Effector memory CD8-positive, alpha-beta T cell (primary cell): ENCODE measurements around the gene SMAP2.

ENCODE experiments used
- ATAC-seq: fragments of 150-1000 bp; cut with Tn5 transposase; replicated peaks from 2 replicates; pipeline ENCODE4 v1.10.0; 2021; ENCODE audit warnings: mild to moderate bottlenecking, moderate library complexity
- DNase-seq, 3 experiments: peaks; one replicate each; pipeline ENCODE4 v3.0.0; 2021
- H3K27ac Mint-ChIP-seq, 2 donors: one replicate each; pipeline ENCODE4 v1.8.0; 2022; ENCODE audit warnings: mild to moderate bottlenecking in 2 of 2, mixed read lengths in 2 of 2, moderate library complexity in 2 of 2
- H3K27me3 Mint-ChIP-seq, 2 donors: one replicate each; pipeline ENCODE4 v1.8.0; 2022; ENCODE audit warnings: mixed read lengths in 2 of 2
- H3K36me3 Mint-ChIP-seq: one replicate; pipeline ENCODE4 v1.8.0; 2022; ENCODE audit warnings: mild to moderate bottlenecking, moderate library complexity, mixed read lengths; ENCODE audit not compliant: insufficient read depth
- H3K4me1 Mint-ChIP-seq, 2 donors: one replicate each; pipeline ENCODE4 v1.8.0; 2022; ENCODE audit warnings: low read depth in 2 of 2, mixed read lengths in 2 of 2
- H3K4me3 Mint-ChIP-seq, 2 donors: one replicate each; pipeline ENCODE4 v1.8.0; 2022; ENCODE audit warnings: mild to moderate bottlenecking in 2 of 2, mixed read lengths in 2 of 2, moderate library complexity in 2 of 2
- H3K9me3 Mint-ChIP-seq, 2 donors: one replicate each; pipeline ENCODE4 v1.8.0; 2022; ENCODE audit warnings: mixed read lengths in 2 of 2

The SMAP2 gene

GRCh38 chr1:40423264-40423642, 49.7 kb downstream of the SMAP2 start:
- Mint-ChIP-seq H3K9me3 (no peaks in the 10 kb centered on the region), H3K4me3 (no peak overlapping the region), H3K27me3 (no peaks in the 10 kb centered on the region), H3K36me3 (peaks cover 55% of the 10 kb centered on the region), H3K4me1 (peaks cover 4 to 8% of the 10 kb centered on the region in 2 donors), H3K27ac (no peak overlapping the region)
- ATAC-seq (no peak), DNase-seq (no peak)

GRCh38 chr1:40423951-40424618, 50.6 kb downstream of the SMAP2 start:
- Mint-ChIP-seq H3K4me3 (no peak overlapping the region), H3K9me3 (no peaks in the 10 kb centered on the region), H3K27ac (peak overlapping the region in 1 of 2 donors; percentile 49), H3K27me3 (no peaks in the 10 kb centered on the region), H3K4me1 (peaks cover 4 to 8% of the 10 kb centered on the region in 2 donors), H3K36me3 (peaks cover 48% of the 10 kb centered on the region)
- DNase-seq (no peak), ATAC-seq (no peak)

- Mint-ChIP-seq H3K27me3 (no peaks in the 10 kb centered on the region), H3K4me3 (no peak overlapping the region), H3K9me3 (no peaks in the 10 kb centered on the region), H3K4me1 (peaks cover 4 to 8% of the 10 kb centered on the region in 2 donors), H3K36me3 (peaks cover 37% of the 10 kb centered on the region), H3K27ac (no peak overlapping the region)
- DNase-seq (no peak), ATAC-seq (no peak)
Measured at GRCh38 chr1:40425198-40425597, 51.7 kb downstream of the SMAP2 start.

GRCh38 chr1:40431385-40431784, 57.9 kb downstream of the SMAP2 start:
- H3K27me3 Mint-ChIP-seq, result no peaks in the 10 kb centered on the region
- H3K4me3 Mint-ChIP-seq, result no peak overlapping the region
- H3K4me1 Mint-ChIP-seq, result no peaks in the 10 kb centered on the region
- H3K27ac Mint-ChIP-seq, result no peak overlapping the region
- ATAC-seq (no peak), DNase-seq (no peak)
- peaks cover 2% of the 10 kb centered on the region for H3K36me3 Mint-ChIP-seq
- no peaks in the 10 kb centered on the region for H3K9me3 Mint-ChIP-seq

GRCh38 chr1:40432644-40433390, 59.3 kb downstream of the SMAP2 start:
- Mint-ChIP-seq H3K27ac (no peak overlapping the region), H3K36me3 (peaks cover 2% of the 10 kb centered on the region), H3K27me3 (no peaks in the 10 kb centered on the region), H3K4me3 (no peak overlapping the region), H3K4me1 (no peaks in the 10 kb centered on the region), H3K9me3 (no peaks in the 10 kb centered on the region)
- no peak for ATAC-seq
- DNase-seq, result no peak

GRCh38 chr1:40435471-40435870, 61.9 kb downstream of the SMAP2 start:
- Mint-ChIP-seq H3K4me3 (no peak overlapping the region), H3K27ac (no peak overlapping the region), H3K9me3 (no peaks in the 10 kb centered on the region), H3K27me3 (no peaks in the 10 kb centered on the region), H3K4me1 (peaks cover 1 to 4% of the 10 kb centered on the region in 2 donors), H3K36me3 (no peaks in the 10 kb centered on the region)
- DNase-seq, result no peak
- no peak for ATAC-seq

DNA sequence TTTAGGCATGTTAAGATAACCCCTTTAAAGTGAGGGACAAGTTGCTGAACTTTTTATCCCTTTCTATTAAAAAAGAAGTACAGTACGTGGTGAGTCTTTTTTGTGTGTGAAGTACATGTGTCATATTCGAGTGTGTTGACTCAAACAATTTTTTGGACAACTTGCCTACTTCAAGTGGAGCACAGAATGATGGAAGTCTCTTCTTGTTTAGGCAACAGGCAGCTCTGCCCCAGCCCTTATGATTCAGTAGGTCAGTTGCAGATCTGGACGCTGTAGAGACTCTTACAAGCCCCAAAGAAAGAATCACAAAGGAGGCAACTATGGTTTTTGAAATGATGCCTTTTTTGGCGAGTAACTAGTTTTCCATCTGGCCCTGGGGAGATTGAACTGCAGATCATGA, 62.3 kb downstream of the SMAP2 start:
- Mint-ChIP-seq H3K4me1 (peaks cover 1 to 4% of the 10 kb centered on the region in 2 donors), H3K9me3 (no peaks in the 10 kb centered on the region), H3K27ac (no peak overlapping the region), H3K4me3 (no peak overlapping the region), H3K27me3 (no peaks in the 10 kb centered on the region), H3K36me3 (no peaks in the 10 kb centered on the region)
- DNase-seq, result no peak
- no peak for ATAC-seq

GRCh38 chr1:40438391-40439015, 65.0 kb downstream of the SMAP2 start:
- H3K9me3 Mint-ChIP-seq, result no peaks in the 10 kb centered on the region
- H3K27me3 Mint-ChIP-seq, result no peaks in the 10 kb centered on the region
- DNase-seq (peak in 2 of 3 experiments; percentile 25), ATAC-seq (peak; percentile 43)
- peaks cover 1 to 4% of the 10 kb centered on the region in 2 donors for H3K4me1 Mint-ChIP-seq
- H3K4me3 Mint-ChIP-seq, result no peak overlapping the region
- no peaks in the 10 kb centered on the region for H3K36me3 Mint-ChIP-seq
- H3K27ac Mint-ChIP-seq, result no peak overlapping the region

- Mint-ChIP-seq H3K9me3 (no peaks in the 10 kb centered on the region), H3K27ac (no peak overlapping the region), H3K4me1 (peaks cover 1 to 4% of the 10 kb centered on the region in 2 donors), H3K36me3 (no peaks in the 10 kb centered on the region), H3K4me3 (no peak overlapping the region), H3K27me3 (no peaks in the 10 kb centered on the region)
- DNase-seq (no peak), ATAC-seq (no peak)
Measured at GRCh38 chr1:40439247-40439646, 65.7 kb downstream of the SMAP2 start.

GRCh38 chr1:40449684-40450494, 76.4 kb downstream of the SMAP2 start, which contains the start of gene ZFP69B:
TSS of gene ZFP69B (plus strand) at chr1:40450476. CDS start at chr1:40450962, 486 bp downstream.
- DNase-seq, result peak; percentile 81 to 85 (median 84)
- Mint-ChIP-seq H3K27me3 (no peaks in the 10 kb centered on the region), H3K4me3 (peak within 1 kb of the TSS; percentile 85 to 89), H3K27ac (peak within 1 kb of the TSS; percentile 91 to 93), H3K9me3 (peaks cover 0 to 3% of the 10 kb centered on the region in 2 donors), H3K36me3 (peaks cover 18% of the 10 kb centered on the region), H3K4me1 (peaks cover 21 to 27% of the 10 kb centered on the region in 2 donors)
- ATAC-seq, result peak; percentile 70

GRCh38 chr1:40450495-40451237, 77.1 kb downstream of the SMAP2 start:
- Mint-ChIP-seq H3K9me3 (peaks cover 0 to 3% of the 10 kb centered on the region in 2 donors), H3K27ac (peak overlapping the region; percentile 91 to 93), H3K4me3 (peak overlapping the region; percentile 85 to 89), H3K27me3 (no peaks in the 10 kb centered on the region), H3K36me3 (peaks cover 18% of the 10 kb centered on the region), H3K4me1 (peaks cover 21 to 27% of the 10 kb centered on the region in 2 donors)
- ATAC-seq (peak; percentile 79), DNase-seq (peak; percentile 56 to 62 (median 59))

- Mint-ChIP-seq H3K27ac (peak overlapping the region; percentile 91 to 93), H3K4me3 (peak overlapping the region; percentile 85 to 89), H3K27me3 (no peaks in the 10 kb centered on the region), H3K36me3 (peaks cover 18% of the 10 kb centered on the region), H3K9me3 (peaks cover 2 to 3% of the 10 kb centered on the region in 2 donors), H3K4me1 (peaks cover 21 to 27% of the 10 kb centered on the region in 2 donors)
- ATAC-seq (no peak), DNase-seq (peak in 1 of 3 experiments; percentile 5)
Measured at GRCh38 chr1:40451238-40451585, 77.7 kb downstream of the SMAP2 start.
